HL-60 (cell line): Measurements from ENCODE around the gene EDIL3.

Experiments
- DNase-seq, 2 experiments: peaks; one replicate each; pipeline ENCODE4 v3.0.0-alpha.2; 2010 to 2020; ENCODE audit warnings: low read depth in 1 of 2, low spot score in 1 of 2
- H3K27ac ChIP-seq: fragments of 250-450 bp; sonication (Bioruptor Pico); replicated peaks from 2 replicates; pipeline ENCODE4 v1.5.1; 2020; ENCODE audit warnings: mild to moderate bottlenecking, moderate library complexity
- H3K27me3 ChIP-seq: fragments of 250-450 bp; sonication (Bioruptor Pico); 2 replicates; pipeline ENCODE4 v1.5.1; 2021; ENCODE audit warnings: mild to moderate bottlenecking, moderate library complexity; ENCODE audit not compliant: insufficient read depth, poor library complexity, severe bottlenecking
- H3K4me3 ChIP-seq: replicated peaks from 2 replicates; pipeline ENCODE4 v1.5.1; 2011; ENCODE audit warnings: mild to moderate bottlenecking, control low read depth, low read length; ENCODE audit not compliant: insufficient read depth
- CTCF ChIP-seq: IDR thresholded peaks from one replicate; pipeline ENCODE4 v1.5.1; 2011; ENCODE audit warnings: low read length, control low read depth, inconsistent platforms; ENCODE audit not compliant: insufficient read depth
- GABPA ChIP-seq: IDR thresholded peaks from 2 replicates; pipeline ENCODE4 v1.6.1; 2012; ENCODE audit warnings: low read depth
- POLR2AphosphoS5 ChIP-seq: IDR thresholded peaks from 2 replicates; pipeline ENCODE4 v1.6.1; 2012; ENCODE audit warnings: low read depth
- REST ChIP-seq: IDR thresholded peaks from 2 replicates; pipeline ENCODE4 v1.6.1; 2012; ENCODE audit warnings: low read depth; ENCODE audit not compliant: insufficient replicate concordance
- SPI1 ChIP-seq: IDR thresholded peaks from 2 replicates; pipeline ENCODE4 v1.6.1; 2012; ENCODE audit warnings: low read depth, mild to moderate bottlenecking, borderline replicate concordance

EDIL3 gene

GRCh38 chr5:84392836-84393235 is 8.2 kb upstream of the EDIL3 start:
- no peak for DNase-seq
- Histone ChIP-seq H3K4me3 (no peak overlapping the region), H3K27me3 (no peaks in the 10 kb centered on the region), H3K27ac (no peak overlapping the region)
- TF ChIP-seq GABPA = no peak
- no peak for TF ChIP-seq SPI1
- no peak for TF ChIP-seq POLR2AphosphoS5
- no peak for TF ChIP-seq CTCF
- TF ChIP-seq REST = no peak

- no peak overlapping the region for H3K27ac ChIP-seq
These were observed 1.0 kb upstream of the EDIL3 start for GRCh38 chr5:84385705-84386104.

More at GRCh38 chr5:84385705-84386104, 1.0 kb upstream of the EDIL3 start:
- TF ChIP-seq POLR2AphosphoS5 (no peak), REST (no peak), GABPA (no peak), SPI1 (no peak), CTCF (no peak)
- no peak for DNase-seq
- Histone ChIP-seq H3K27me3 (no peaks in the 10 kb centered on the region), H3K4me3 (no peak overlapping the region)
